Right renal pelvis (tissue), 4 donors: ENCODE measurements around the gene PLCB2. TPM values are rescaled to one million over a fixed set of nuclear protein-coding genes. Genes with fewer than 3 reads are reported as not detected.

Experiments
- DNase-seq, 4 donors: peaks; one replicate each; pipeline ENCODE4 v3.0.0-alpha.2; 2013; ENCODE audit warnings: low read depth in 4 of 4, low spot score in 3 of 4, missing footprints in 1 of 4
- polyA plus RNA-seq, 4 donors: library from polyadenylated mRNA; unstranded; fragments of 120-200 nt; gene quantifications; one replicate each; pipeline ENCODE4 v1.2.1, GENCODE V29; 2013; ENCODE audit not compliant: insufficient read length in 4 of 4

Gene PLCB2
- polyA plus RNA-seq, 4 donors = 7.9 to 12.3 (median 10.3) TPM

DNA sequence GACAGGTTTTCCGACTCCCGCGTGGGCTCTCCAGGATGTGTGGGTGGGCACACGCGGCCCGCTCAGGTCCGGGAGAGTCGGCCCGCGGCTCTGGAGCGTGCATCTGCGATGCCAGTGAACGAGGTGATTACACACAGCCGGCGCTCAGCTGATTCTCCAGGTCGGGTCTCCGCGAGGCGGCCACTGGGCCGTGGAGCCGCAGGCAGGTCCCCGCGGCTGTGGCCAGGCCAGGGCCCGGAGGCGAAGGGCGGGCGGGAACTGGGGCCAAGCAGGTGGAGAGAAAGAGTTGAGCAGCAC is 55.6 kb downstream of the PLCB2 start:
- no peak for DNase-seq

DNA sequence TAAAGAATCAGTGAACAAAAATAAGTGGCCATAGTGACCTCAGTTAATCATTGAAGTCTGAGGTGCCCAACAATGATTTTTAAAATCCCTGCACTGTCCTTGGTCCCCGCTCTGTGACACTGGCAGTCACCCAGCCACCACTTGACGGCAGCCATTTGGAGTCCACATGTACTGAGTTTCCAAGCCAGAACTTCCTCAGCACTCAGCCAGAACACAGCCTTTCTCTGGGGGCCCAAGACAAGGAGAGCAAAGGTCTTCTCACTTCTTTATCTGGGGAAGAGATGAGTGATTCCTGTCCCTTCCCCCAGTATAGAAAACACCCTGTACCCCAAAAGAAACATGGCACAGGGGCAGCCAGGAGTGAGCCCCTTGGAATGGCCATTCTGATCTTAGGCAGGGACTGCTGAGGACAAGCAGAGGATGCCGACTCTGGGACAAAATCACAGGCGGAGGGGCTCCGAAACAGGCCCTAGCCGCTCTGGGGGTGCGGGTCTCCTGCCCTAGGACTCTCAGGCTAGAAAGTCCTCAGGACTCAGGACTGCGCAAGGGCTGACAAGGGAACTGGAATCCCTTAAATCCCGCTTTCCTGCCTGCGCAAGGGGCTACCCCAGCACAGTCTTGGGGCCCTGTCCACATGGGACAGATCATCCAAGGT is 56.1 kb downstream of the PLCB2 start:
- DNase-seq = no peak

DNA sequence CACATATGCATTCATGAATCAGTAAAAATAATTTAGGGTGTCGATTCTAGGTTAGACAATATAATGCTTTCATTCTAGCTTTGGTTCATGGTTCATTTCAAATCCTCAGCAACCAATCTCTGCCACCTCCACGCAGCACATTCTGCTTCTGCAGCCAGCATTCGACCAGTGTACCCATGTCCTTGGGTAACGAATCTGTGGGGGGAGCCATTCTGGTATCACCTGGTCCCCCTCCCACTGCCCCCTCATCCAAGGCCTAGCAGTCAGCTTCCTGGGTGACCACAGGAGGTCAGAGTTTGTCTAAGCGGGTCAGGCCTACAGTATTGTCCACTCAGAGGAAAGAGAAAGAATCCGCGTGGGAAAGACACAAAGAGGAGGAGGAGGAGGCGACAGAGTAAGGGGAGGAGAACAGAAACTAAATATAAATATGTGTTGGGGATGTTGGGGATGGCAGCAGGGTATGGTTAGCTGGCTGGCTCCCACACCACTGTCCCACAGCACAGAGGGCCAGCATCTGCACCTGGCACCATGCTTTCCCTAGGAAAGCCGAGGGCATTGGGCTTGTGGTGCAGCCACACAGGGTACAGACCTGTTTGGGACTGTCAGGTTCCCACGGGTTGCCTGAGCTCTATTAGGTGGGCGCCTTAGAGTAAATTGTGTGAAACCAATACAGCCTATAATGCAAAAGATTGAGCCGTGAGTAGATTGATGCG is 56.8 kb downstream of the PLCB2 start:
- DNase-seq = no peak

DNA sequence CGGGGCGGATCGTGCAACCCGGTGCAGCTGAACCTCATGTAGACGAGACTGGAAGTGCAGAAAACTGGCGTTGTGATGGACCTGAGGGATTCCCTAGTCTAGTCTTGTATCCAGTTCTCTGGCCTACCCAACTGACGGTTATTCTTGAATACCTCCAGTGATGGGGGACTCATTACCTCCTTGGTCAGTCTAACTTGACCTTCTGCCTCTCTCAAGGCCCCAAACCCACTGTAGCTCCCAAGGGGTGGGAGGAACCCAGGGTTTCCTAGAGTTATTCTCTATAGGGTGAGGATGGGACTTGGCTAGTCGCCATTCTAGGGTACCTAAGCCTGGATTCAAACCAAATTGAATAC is 57.5 kb downstream of the PLCB2 start:
- no peak for DNase-seq

DNA sequence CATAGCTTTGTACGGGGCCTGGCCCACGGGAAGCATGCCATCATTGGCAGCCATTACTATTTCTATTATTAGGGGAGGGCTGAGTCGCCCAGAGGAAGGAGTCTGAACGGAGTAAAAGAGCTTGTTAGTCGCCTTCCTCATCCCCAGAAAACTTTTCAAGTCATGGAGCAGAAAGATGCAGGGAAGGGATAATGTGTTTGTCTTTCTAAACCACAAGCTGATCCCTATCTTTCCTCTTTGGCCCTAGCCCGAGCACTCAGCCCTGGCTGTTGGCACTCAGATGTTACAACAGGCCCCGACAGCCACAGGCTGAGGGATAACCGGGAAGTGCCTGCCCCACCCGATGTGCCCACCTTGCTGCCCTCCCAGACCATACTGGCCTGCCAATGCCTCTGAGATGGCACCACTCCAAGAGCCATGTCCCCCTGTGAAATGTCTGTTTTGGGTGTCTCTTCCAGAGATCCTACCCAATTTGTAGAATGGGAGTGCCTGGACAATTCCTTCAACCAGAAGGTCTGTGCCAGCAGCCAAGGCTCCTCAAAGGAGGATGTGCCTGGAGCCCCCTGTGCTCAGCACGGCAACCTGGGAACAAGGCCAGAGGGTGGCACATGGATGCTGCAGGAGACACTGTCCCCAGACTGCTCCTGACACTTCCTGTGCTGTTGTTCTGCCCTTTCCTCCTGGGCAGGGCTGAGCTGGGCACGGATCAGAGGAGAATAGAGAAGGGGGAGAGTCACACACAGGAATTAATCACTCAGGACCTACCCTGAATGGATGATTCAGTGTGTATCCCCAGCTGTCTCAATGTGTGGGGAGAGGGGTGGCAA is 58.0 kb downstream of the PLCB2 start:
- no peak for DNase-seq

DNA sequence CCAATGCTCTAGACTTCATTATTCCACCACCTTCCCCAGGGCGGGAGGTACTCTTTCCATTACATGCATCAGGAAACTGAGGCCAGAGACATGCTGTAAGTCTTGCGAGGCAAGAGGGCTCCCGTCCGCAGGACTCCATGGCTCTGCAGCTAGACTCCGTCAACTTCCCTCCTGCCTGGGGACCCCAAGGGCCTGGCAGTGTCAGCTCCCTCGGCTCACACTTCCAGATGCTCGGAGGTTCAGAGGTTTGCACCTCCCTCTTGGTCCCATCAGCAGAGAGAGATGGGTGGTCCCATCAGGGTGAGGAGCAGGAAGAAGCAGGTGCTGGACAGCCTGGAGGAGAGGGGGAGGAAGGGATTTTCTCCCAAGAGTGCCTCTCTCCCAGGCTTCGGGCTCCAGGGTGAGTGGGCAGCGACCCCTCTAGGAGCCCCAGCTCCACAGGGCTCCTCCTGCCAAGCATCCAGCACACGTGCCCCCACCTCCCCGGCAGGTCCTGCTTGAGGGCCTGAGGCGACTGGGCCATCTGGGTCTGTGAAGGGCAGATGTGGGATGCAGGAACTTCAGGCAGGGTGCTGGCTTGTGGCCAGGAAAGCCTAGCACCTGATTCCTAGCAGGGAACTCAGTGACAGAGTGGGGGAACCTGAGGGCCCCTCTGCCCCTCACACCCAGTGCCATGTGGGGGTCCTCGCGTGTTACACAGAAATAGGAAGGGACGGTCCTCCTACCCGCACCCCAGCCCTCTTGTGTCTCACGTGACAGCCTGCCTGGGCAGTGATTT is 59.5 kb downstream of the PLCB2 start:
- DNase-seq = no peak

DNA sequence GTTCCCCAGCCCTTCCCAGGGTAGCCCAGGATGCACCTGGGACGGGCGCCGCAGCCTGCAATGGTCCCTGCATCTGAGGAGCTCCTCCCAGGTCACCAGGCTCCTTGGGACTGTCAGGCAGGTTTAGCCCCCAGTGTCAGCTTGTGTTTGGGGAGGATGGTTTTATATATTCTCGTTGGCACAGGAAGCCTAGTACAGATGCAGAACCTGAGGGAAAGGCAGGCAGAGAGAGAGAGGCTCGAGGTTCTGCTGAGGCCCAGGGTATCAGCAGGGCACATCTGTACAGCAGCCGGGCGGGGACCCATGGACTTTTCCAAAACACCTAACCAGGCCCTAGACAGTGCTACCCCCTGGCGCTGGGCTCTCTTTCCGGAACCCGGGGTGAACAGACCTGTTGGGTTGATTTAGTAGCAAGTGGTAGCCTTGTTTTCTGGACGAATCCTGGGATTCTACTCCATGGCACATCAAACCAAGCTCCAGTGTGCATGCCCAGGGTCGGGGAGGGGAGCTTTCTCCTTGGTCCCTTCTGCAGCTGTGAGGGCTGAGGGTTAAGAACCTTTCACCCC is 60.2 kb downstream of the PLCB2 start:
- DNase-seq = no peak

DNA sequence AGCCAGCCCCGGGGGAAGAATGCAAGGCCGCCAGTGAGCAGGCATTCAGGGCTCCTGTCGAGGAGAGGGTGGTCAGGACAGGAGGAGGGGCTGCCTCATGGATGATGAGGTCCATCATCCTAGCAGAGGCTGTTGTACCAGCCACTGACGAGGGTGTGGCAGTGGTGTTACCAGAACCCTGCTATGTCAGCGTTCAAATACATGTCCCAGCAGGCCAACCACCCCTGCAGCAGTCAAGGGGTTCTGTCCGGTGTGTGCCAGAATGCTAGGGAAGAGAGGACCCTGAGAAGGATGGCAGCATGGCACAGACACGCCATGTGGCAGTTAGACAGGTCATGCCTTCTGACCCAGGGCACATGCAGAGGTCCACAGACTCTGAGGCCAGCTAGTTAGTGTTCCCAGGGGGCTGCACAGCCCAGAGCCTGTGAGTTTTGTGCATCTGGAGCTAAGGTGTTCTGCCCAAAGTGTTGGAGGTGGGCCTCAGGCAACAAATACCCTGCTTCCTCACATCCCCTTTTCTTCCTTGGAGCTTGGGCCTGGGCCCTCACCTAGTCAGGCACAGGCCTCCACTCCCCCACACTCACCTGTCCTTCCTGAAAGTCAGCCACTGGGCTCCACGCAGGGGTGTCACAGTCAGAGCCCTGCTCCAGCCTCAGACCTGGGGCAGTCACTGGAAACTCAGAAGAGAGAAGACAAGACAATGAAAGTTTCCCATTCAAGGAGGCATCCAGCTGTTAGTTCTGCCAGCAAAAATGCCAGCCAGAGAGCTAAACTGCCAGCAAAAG is 61.0 kb downstream of the PLCB2 start:
- no peak for DNase-seq

DNA sequence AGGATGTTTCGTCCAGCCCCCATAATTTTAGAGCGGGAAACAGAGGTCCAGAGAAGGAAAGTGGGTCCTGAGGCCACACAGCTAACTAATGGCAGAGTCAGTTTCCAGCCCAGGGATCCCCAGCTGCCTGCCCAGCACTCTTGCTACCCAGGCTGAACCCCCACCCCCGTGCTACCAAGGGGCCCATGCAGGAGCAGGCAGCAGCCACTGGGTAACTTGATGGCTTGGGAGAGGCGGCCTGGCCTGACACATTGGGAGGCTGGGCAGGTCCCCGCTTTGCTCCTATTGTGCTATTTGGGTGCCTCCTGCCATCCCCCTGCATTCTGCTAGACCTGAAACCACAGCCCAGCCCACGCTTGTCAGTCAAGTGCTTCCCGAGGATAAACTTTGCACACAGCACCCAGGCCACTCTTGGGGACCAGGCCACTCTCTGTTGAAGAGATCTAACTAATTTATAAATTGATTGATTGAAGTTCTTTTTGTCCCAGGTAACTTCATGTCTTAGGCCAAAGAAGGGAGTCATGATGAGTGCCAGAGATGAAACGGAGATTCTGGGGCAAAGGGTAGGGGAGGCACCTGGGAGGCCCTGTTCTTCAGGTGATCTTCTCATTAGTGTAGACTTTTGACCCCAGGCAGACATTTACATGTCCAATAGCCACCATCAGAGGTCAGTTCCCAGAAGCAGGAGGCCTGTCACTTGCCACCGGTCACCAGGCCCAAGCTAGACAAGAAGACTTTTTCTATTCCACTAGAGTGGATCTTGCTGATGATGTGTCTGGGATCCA is 61.9 kb downstream of the PLCB2 start:
- no peak for DNase-seq

DNA sequence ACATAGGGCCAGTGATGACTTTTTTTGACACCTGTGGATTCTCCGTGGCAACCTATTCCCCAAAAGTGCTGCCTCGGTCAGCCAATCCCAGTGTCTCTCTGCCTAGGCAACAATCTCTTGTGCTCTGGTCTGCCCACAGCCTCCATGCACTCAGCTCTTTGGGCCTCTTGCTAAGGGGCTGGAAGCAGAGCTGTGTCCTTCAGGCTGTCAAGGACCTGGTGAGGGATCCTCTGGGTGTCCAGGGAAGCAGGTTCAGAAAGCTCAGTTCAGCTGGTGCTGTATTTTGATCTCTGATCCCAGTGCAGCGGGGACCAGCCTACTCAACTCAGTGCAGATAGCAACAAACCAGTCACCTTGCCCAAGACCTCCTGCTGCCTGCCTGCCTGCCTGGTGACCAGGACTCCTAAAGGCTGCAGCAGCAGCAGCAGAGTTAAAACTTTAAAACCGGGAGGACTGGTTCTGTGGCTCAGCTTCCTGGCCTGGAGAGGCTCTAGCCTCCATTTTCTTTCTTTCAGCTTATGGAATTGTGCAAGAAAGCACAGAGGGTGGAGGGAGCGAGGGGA is 62.7 kb downstream of the PLCB2 start:
- no peak for DNase-seq

DNA sequence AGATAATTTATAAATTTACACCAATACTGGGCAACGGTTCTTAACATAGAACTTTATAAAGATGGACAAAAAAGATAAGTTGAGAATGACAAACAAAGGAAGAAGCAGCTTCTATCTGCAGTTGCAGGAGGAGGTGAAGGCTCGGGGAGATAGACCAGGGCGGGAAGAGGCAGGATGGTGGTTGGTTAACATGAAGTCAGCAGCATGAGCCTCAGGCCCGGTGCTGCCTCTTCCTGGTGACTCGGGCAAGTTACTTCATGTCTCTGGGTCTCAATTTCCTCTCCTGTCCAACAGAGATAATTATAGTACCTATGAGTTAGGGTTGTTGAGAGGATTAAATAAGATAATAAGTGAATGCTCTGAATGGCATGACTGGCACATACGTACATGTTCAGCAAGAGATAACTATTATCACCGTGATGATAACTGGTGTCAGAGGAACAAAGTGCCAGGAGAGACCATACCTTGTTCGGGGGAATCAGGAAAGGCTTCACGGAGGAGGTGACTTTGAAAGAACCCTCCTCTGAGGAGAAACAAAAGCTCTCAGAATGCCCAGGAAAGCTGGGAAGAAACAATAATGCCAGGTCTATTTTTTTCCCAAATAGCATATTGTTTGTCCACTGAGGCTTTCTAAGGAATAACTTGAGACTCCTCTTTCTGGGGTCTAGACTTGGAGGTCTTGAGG is 64.5 kb downstream of the PLCB2 start:
- no peak for DNase-seq

DNA sequence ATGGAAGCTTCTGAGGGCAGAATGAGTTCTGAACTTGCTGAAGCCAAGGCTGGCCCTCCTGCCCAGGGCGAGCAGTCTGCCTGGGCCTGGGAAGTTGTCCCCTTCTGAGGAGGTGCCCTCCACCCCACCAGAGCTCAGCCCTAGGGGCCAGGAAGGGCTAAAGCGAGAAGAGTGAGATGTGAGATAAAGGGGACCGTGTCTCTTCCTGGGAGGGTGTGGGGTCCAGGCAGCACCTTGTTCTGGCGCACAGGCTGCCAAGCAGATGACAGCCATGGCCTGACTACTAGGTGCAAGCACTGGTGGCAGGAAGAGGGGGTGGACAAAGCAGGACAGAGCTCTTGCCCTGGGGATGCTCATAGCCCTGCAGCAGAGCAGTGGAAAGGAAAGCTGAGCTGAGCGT is 65.1 kb downstream of the PLCB2 start:
- no peak for DNase-seq

DNA sequence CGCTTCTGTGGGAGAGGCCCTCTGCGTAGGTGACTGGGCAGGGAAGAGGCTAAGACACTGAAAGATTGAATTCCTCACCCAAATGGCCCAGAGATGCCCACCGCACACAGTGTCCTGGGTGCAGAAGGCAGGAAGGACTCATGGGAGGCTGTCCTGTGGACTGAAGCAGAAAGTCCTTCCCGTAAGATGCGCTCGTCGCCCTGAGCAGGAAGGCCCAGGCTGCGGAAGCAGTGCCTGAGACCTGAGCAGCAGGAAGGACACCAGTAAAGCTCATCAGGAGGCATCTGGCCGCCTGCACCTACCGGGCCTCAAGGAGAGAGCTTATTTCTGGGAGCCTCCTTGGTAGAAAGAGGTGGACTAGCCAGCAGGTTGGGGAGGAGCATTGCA is 65.5 kb downstream of the PLCB2 start:
- DNase-seq = no peak

DNA sequence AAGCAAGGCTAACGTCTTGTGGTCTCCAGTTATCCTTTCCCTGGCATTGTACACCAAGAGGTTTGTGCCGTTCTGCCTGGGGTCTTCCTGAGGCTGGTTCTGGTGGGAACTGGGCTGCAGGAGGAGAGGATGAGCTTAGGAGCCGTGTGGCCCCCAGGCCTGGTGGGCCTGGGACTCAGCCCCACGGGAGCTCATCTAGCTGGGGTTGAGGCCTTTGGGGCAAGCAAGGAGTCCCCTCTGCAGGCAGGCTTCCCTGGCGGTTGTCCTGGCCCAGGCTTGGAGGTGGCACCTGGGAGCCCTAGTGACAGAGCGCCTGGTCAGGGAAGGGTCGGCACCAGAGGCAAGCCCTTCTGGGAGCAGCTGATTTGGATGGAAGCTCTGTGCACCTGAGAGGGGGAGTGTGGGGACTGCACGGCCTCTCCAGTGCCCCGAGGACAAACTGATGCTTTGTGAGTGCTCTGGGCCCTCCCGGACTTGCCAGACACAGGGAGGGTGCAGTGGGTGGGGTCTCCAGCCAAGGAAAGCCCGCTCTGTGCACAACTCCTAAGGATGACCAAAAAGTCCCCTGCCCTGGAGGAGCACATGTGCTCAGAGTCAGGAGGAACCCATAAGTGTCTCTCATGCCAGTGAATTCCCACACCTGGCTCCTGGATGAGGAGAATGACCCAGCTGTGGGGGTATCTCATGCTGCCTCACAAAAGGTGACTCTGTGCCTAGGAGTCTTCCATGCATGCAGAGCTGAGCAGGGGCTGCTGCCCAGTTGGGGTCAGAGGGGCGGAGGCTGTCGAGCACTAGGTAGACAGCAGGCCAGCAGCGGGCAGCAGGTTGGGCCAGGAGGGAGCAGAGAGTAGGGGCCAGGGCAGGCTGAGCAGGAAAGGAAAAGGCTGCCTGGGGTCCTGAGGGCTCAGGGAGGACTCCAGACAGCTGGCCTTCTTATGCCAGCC is 66.2 kb downstream of the PLCB2 start:
- no peak for DNase-seq

DNA sequence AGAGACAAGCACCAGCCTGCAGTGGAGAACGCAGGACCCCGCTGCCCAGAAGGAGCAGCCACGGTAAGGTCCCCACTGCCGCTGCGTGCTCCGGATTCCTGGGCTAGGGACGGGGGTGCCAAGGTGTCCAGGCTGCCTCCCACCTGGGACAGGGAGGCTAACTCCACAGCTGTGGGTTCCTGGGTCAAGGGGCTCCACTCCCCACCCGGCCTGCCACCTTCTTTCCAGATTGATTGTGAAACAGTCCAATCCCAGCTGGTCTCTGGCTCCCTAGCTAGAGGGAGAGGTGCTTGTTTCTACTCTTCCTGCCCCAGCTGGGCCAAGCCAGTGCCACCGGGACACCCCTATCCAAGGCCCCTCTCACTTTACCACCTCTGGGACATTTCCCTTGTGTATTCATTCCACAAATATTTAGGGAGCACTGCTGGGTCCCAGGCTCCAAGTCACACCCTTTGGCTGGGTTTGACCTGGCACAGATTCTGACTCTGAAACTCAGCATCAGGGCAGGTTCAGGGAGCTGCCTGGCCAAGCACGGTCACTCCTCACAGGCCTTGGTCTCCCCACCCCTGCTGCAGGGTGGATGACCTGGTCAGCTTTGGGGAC is 67.0 kb downstream of the PLCB2 start:
- DNase-seq = no peak

DNA sequence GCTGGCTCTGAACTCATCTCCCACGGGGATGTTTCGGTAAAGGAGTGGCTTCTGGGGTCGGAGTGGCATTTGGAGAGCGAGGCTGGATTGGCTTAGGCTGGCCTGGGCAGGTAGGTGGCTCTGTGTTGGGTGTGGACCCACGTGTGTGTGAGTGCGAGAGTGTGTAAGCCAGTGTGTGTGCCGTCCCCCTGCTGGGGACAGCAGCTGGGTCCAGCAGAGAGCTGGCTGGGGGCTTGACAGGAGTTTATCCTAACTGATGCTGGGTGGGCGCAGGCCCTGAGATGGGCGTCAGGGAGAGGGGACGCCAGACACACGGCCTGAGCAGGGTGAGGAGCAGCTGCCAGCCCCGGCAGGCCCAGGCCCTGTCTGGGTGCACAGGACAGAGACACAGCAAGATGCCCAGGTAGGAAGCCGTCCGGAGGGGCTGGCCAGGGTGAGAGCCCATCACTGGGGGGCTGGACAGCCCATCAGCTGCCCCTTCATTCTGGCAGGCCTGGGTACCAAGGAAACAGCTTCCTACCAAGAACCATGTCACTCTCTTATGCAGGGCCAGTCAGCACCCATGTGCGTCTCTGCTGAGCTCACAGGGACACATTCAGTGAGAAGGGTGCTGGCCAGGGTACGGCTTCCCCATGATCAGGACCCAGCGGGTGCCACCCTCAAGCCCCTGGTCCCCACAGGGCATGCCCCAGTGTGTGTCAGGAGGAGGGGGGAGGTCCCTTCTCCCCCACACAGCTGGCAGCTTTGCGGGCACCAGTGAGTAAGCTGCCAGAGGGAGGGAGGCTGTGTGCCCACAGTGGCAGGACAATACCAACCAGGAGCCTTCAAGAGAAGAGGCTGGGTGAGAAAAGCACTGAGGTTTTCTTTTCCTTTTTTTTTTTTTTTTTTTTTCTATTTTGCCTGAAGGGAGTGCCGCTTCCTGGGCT is 67.8 kb downstream of the PLCB2 start:
- DNase-seq = no peak
